GM19043 (cell line): ENCODE results near the gene ZNF497.

Source experiments
- ATAC-seq: cut with Tn5 transposase; IDR thresholded peaks from one replicate; pipeline ENCODE4 v1.9.1; 2021; ENCODE audit warnings: low read depth; ENCODE audit not compliant: unreplicated experiment

The ZNF497 gene

DNA sequence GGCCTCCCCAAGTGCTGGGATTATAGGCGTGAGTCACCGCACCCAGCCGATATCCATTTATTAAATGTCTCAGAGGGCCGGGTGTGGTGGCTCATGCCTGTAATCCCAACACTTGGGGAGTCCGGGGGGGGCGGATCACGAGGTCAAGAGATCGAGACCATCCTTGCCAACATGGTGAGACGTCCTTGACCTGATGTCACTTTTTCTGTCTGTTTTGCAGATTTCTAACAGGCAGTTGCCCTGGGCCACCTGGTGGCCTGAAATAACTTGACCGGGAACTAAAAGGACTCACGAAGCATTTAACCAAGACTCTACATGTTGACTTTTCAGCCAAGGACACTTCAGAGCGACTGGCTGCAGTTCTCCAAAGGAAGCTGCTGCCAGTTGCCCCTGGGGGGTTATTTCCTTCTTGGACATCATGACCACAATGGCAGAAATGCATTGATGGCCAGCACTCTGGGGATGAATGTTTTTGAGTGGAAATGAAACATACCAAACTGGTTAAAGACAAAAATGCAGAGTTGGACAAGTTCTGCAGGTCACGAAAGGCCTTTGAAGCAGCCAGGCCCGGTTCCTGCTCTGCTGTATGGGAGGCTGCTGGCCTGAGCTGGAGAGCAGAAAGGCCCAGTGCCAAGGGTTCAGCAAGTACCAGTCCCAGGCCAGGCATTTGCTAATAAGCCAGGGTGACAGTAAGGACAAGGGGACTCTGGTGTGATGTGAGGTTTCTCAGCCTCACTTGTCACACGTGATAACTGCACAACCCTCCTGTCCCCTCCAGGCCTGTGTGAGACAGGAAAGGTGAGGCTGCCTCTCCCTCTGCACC is 10.0 kb upstream of the ZNF497 start:
- no peak for ATAC-seq

- ATAC-seq: no peak
Observed at GRCh38 chr19:58368561-58369360, 6.2 kb upstream of the ZNF497 start.

DNA sequence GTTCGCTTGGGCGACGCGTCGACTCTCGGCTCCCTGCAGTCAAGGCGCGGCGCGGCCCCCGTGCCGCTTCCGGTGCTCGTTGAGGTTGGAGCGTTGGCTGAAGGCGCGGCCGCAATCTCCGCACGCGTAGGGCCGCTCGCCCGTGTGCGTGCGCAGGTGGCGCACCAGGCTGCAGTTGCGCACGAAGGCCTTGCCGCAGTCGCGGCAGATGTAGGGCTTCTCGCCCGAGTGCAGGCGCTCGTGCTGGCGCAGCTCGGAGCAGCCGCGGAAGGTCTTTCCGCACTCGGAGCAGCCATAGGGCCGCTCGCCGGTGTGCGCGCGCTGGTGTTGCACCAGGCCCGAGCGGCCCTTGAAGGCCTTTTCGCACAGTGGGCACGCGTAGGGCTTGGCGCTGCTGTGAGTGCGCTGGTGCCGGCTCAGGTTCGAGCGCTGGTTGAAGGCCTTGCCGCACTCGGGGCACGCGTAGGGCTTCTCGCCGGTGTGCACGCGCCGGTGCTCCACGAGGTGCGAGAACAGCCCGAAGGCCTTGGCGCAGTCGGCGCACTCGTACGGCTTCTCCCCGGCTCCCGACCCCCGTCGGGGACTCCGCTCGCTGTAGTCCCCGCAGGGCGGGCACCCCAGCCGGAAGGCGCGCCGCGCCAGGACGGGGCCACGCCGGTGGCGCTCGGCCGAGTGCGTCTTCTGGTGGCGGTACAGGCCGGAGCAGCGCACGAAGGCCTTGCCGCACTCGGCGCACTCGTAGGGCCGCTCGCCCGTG is 5.3 kb upstream of the ZNF497 start:
- no peak for ATAC-seq

GRCh38 chr19:58366585-58367430 is 4.3 kb upstream of the ZNF497 start:
- ATAC-seq: no peak

- no peak for ATAC-seq
Observed at GRCh38 chr19:58364146-58364545, 1.6 kb upstream of the ZNF497 start.

DNA sequence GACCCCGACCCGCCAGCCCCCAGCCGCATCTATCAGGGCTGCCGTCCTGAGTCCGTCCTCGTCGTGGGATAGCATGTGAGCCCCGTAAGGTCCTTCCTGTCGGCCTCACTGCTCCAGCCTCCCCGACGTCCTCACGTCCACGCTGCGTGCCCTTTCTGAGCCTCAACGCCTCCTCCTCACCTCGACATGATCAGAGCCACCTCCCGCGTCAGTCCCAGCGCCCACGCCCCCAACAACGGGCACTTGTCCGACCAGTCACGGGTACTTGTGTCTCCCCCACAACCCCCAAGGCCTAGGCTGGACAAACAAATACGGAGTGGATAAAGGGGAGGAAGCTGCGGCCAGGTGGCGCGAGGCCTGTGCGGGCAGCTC is 665 bp downstream of the ZNF497 start:
- ATAC-seq: no peak

GRCh38 chr19:58357481-58358145 is 4.9 kb downstream of the ZNF497 start:
- ATAC-seq: no peak

DNA sequence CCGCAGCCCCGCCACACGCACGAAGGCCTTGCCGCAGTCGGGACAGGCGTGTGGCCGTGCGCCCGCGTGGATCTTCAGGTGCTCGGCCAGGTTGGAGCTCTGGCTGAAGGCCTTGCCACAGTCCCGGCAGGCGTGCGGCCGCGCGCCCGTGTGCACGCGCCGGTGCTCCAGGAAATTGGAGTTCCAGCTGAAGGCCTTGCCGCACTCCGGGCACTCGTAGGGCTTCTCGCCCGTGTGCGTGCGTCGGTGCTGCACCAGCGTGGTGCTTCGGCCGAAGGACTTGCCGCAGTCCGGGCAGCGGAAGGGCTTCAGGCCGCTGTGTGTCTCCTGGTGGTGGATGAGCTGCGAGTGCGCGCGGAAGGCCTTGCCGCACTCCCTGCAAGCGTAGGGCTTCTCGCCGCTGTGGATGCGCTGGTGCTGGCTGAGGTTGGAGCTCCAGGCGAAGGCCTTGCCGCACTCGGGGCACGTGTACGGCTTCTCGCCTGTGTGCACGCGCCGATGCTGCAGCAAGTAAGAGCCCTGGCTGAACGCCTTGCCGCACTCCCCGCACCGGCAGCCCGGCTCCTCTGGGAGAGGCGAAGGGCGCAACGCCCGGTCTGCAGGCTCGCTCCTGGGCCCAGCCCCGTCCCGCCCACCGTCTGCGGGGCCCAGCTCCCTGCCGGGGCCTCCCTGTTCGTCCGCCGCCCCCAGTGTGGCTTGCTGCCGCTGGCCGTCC is 5.6 kb downstream of the ZNF497 start:
- ATAC-seq: no peak

- ATAC-seq: no peak
Observed at GRCh38 chr19:58355908-58356765, 6.4 kb downstream of the ZNF497 start.

DNA sequence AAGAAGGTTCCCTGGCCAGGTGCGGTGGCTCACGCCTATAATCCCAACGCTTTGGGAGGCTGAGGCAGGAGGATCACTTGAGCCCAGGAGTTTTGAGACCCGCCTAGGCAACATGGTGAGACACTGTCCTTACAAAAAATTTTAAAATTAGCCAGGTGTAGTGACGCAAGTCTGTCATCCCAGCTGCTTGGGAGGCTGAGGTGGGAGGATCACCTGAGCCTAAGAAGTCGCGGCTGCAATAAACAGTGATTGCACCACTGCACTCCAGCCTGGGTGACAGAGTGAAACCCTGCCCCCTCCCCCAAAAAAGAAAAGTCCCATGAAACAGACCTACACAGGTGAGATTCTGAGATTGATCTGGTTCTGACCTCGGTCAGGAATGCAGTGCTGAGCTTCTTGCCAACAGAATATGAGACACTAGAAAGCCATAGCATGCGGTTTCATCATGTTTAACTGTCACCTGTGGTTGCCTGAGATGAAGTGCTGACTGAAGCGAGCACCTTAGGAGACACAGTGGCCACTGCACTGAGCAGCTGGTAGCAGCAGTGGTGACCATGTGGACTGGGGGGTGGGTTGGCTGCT is 7.2 kb downstream of the ZNF497 start:
- no peak for ATAC-seq

GRCh38 chr19:58354478-58355030 is 8.0 kb downstream of the ZNF497 start:
- ATAC-seq: no peak

GRCh38 chr19:58353717-58354477 is 8.7 kb downstream of the ZNF497 start:
- no peak for ATAC-seq

DNA sequence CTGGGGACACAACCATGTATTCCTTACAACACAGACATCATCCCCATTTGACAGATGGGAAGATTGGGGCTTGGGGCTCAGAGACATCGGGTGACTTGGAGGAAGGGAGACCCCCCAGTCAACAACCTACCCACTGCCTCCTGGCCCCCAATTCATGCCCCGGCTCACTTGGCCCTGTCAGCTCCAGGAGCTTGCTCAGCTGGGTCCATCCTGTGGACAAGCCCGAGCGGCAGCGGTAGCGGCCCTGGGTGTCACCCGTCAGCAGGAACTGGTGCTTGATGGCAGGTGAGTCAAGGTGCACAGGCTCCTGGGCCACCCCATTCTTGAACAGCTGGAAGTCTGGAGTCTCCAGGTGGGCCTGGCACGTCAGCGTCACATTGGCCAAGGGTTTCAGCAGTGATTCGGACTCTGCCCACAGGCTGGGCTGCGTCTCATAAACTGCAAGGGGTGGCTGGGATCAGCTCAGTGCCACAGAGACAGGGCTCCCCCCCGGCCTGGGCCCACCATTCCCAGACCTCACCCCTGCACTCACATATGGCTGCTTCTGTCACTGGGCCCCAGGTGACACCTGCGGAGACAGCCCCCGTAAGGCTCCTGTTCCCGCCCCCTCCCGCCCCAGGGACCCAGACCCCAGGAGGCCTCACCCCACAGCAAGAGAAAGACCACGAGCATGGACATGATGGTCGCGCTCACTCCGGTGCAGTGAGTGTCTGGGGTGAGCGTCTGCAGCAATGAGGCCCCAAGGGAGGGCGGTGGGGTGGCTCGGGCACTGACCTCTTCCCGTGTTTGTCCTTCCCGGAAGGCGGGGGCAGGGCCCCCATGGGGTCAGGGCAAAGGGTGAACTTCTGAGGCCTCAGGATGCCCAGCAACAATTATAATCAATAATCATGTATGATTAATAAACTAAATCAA is 9.5 kb downstream of the ZNF497 start, which contains the start of gene A1BG:
TSS of gene A1BG (minus strand) at position 733 of the 912 bp plus-strand sequence. CDS start at position 678, 55 bp downstream.
- ATAC-seq: no peak

DNA sequence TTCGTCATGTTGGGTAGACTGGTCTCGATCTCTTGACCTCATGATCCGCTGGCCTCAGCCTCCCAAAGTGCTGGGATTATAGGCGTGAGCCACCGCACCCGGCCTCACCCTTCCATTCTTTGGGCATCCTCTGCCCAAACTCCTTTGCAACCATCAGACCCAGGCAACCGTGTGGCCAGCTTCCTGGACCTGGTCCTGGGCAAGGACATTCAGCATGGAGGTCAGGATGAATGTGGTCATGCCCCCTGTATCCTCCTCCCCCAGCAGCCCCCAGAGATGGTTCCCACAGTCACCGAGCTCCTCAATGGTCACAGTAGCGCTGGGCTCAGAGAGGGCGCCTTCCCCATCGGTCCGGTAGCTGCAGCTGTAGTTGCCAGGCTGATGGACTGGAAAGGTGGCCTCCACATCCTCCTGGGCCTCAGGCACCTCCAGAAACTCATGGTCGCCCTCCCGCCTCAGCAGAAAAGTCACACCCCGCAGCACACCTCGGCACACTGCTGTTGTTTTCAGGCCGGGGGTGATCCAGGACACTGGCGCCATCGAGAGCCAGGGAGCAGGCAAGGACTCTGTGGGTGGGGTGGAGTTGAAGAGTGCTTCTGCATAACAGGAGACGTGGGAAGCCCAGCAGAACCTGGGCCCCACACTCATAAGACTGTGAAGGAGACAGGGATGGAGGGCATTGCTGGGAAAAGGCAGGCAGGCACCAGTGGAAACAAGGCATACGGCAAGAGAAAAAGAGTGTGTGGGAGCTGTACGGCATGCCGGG is 10.4 kb downstream of the ZNF497 start:
- ATAC-seq: no peak

- no peak for ATAC-seq
Observed at GRCh38 chr19:58351558-58351878, 11.0 kb downstream of the ZNF497 start.
